HFF-Myc (cell line): ENCODE results near the gene TNNT1.

Source experiments
- DNase-seq: peaks from one replicate; pipeline ENCODE4 v3.0.0-alpha.2; 2011; ENCODE audit warnings: low read depth; ENCODE audit errors: extremely low read depth
- H3K4me3 ChIP-seq: replicated peaks from 2 replicates; pipeline ENCODE4 v1.5.1; 2011; ENCODE audit warnings: low read depth, mild to moderate bottlenecking, control low read depth, low read length
- TF ChIP-seq, protein P1 (sequence below): IDR thresholded peaks from 2 replicates; pipeline ENCODE4 v1.5.1; 2012; ENCODE audit warnings: mild to moderate bottlenecking, low read depth, low read length, control low read depth; ENCODE audit errors: missing control alignments

Gene TNNT1

GRCh38 chr19:55188625-55189024 lies 39.6 kb upstream of the TNNT1 start:
- TF ChIP-seq, protein P1, sequence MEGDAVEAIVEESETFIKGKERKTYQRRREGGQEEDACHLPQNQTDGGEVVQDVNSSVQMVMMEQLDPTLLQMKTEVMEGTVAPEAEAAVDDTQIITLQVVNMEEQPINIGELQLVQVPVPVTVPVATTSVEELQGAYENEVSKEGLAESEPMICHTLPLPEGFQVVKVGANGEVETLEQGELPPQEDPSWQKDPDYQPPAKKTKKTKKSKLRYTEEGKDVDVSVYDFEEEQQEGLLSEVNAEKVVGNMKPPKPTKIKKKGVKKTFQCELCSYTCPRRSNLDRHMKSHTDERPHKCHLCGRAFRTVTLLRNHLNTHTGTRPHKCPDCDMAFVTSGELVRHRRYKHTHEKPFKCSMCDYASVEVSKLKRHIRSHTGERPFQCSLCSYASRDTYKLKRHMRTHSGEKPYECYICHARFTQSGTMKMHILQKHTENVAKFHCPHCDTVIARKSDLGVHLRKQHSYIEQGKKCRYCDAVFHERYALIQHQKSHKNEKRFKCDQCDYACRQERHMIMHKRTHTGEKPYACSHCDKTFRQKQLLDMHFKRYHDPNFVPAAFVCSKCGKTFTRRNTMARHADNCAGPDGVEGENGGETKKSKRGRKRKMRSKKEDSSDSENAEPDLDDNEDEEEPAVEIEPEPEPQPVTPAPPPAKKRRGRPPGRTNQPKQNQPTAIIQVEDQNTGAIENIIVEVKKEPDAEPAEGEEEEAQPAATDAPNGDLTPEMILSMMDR = no peak
- DNase-seq = no peak

DNA sequence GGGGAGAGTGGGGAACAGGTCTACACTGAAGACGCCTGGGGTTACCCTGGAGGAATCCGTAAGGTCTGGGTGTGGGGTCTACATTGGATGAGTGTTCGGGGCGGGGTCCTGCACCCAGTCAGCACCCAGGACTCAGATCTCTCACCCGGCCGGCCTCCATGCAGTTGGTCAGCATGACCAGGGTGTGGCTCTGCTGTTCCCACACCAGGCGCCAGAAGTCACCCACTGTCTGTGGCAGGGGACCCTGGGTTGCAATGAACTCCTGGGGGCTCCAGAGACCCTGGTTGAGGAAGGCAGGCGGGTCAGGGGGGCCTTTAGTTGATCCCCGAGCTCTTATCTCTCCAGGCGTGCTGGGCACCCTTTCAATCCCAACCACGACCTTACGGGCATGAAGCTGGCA lies 37.1 kb upstream of the TNNT1 start:
- no peak overlapping the region for H3K4me3 ChIP-seq
- DNase-seq = no peak
- TF ChIP-seq, protein P1 = no peak

More at GRCh38 chr19:55188625-55189024, 39.6 kb upstream of the TNNT1 start:
- H3K4me3 ChIP-seq = no peak overlapping the region

DNA sequence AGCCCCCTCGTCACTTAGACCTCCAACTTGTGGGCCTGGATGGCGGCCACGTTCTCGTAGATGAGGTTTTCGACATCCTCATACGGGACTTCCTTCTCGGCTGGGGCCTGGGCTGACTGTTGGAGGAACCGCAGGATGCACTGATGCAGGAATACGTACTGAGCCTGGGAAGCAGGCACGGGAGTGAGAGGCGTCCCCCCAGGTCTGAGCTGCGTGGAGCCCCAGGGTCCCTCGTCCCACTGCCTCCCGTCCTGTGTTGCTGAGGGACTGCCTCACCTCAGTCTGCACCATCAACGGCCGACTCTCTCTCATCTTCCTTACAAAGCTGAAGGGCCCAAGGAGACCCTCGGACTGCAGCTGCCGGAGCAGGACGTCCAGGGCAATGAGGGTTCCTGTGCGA lies 32.7 kb upstream of the TNNT1 start:
- no peak for DNase-seq
- TF ChIP-seq, protein P1 = no peak
- no peak overlapping the region for H3K4me3 ChIP-seq

- peak within 1 kb of the TSS; percentile 15 for H3K4me3 ChIP-seq
- TF ChIP-seq, protein P1 = no peak
- no peak for DNase-seq
Measured at GRCh38 chr19:55179606-55180484, 30.8 kb upstream of the TNNT1 start, which contains the start of gene SYT5. SYT5 (minus strand) TSS chr19:55180289; CDS start chr19:55179041, 1,248 bp downstream.

- peak overlapping the region; percentile 15 for H3K4me3 ChIP-seq
- TF ChIP-seq, protein P1 = no peak
- DNase-seq = no peak
Measured at GRCh38 chr19:55178781-55179599, 30.0 kb upstream of the TNNT1 start.

- TF ChIP-seq, protein P1 = no peak
- H3K4me3 ChIP-seq = no peak overlapping the region
- DNase-seq = no peak
Measured at GRCh38 chr19:55176076-55176475, 27.1 kb upstream of the TNNT1 start.
